GM12878 (cell line): ENCODE data around the gene NRXN3. TPM values are rescaled to one million over a fixed set of nuclear protein-coding genes. Genes with fewer than 3 reads are reported as not detected.

ENCODE experiments used
- ATAC-seq: fragments of 200-7000 bp; cut with Tn5 transposase; 3 replicates; pipeline ENCODE4 v1.9.1; 2020; ENCODE audit warnings: mild to moderate bottlenecking, moderate library complexity
- BruUV-seq: library from RNA; stranded (reverse); fragments of 400-500 nt; replicated peaks from 2 replicates; lab custom pipeline; 2021; lab: Mats Ljungman, UMichigan
- CTCF ChIA-PET: fragments of 300-600 bp; sonication (Branson Sonifier 250); formaldehyde crosslinking; extraction: SDS; loops from one replicate; lab custom pipeline; 2021; ENCODE audit warnings: inconsistent platforms; lab: Yijun Ruan, JAX
- POLR2A ChIA-PET: fragments of 350-600 bp; formaldehyde crosslinking; extraction: SDS; loops from one replicate; lab custom pipeline; 2021; ENCODE audit warnings: inconsistent platforms; lab: Charles Lee
- RAD21 ChIA-PET: fragments of 300-600 bp; sonication (Branson Sonifier 250); formaldehyde crosslinking; loops from one replicate; lab custom pipeline; 2023; ENCODE audit warnings: antibody characterized with exemption; ENCODE audit not compliant: unreplicated experiment; lab: Charles Lee
- SMC1A ChIA-PET: fragments of 300-600 bp; sonication (Branson Sonifier 250); formaldehyde crosslinking; loops from one replicate; lab custom pipeline; 2023; ENCODE audit not compliant: unreplicated experiment, uncharacterized antibody; lab: Charles Lee
- DNase-seq: peaks from one replicate; pipeline ENCODE4 v3.0.0-alpha.2; 2011; ENCODE audit warnings: low read depth, low spot score
- FAIRE-seq: peaks from 3 replicates; lab custom pipeline; 2011; peaks lifted over from hg19 to GRCh38; lab: Jason Lieb, UNC
- H2AFZ ChIP-seq: 2 replicates; pipeline ENCODE4 v1.6.0; 2011; ENCODE audit warnings: low read depth, low read length, control low read depth; ENCODE audit not compliant: control insufficient read depth
- H3K27ac ChIP-seq: 2 replicates; pipeline ENCODE4 v1.5.1; 2011; ENCODE audit warnings: control low read depth; ENCODE audit not compliant: control insufficient read depth, insufficient read depth
- H3K27me3 ChIP-seq, 2 experiments: replicated peaks in 1 of 2; 2 replicates each; pipeline versions ENCODE4 v1.6.0 to v1.6.1; 2011; ENCODE audit warnings: low read length in 1 of 2; ENCODE audit not compliant: control insufficient read depth in 2 of 2, insufficient read depth in 2 of 2
- H3K36me3 ChIP-seq, 2 experiments: 2 replicates each; pipeline ENCODE4 v1.5.1; 2011; ENCODE audit warnings: low read length in 1 of 2; ENCODE audit not compliant: control insufficient read depth in 2 of 2, insufficient read depth in 2 of 2
- H3K4me1 ChIP-seq: 2 replicates; pipeline ENCODE4 v1.6.1; 2011; ENCODE audit warnings: mild to moderate bottlenecking, low read length, moderate library complexity, mixed read lengths; ENCODE audit not compliant: control insufficient read depth, insufficient read depth
- H3K4me2 ChIP-seq: 2 replicates; pipeline ENCODE4 v1.6.0; 2011; ENCODE audit warnings: control low read depth; ENCODE audit not compliant: control insufficient read depth, insufficient read depth
- H3K4me3 ChIP-seq: fragments of 200-600 bp; sonication (generic); 2 replicates; pipeline ENCODE4 v1.5.1; 2016
- H3K79me2 ChIP-seq: 2 replicates; pipeline ENCODE4 v1.6.0; 2011; ENCODE audit warnings: low read length; ENCODE audit not compliant: control insufficient read depth, insufficient read depth
- H3K9ac ChIP-seq: 2 replicates; pipeline ENCODE4 v1.8.0; 2011; ENCODE audit warnings: low read length, control low read depth, mixed read lengths; ENCODE audit not compliant: control insufficient read depth, insufficient read depth
- H3K9me3 ChIP-seq: replicated peaks from 3 replicates; pipeline ENCODE4 v1.5.1; 2011; ENCODE audit warnings: mild to moderate bottlenecking, low read length; ENCODE audit not compliant: control insufficient read depth, insufficient read depth
- H4K20me1 ChIP-seq: 2 replicates; pipeline ENCODE4 v1.6.0; 2011; ENCODE audit not compliant: control insufficient read depth, insufficient read depth
- ATF3 ChIP-seq: IDR thresholded peaks from 2 replicates; pipeline ENCODE4 v1.6.1; 2011; ENCODE audit warnings: low read depth, mild to moderate bottlenecking, low read length, moderate library complexity, borderline replicate concordance; ENCODE audit errors: extremely low read depth
- BHLHE40 ChIP-seq, 2 experiments: fragments of 450-650 bp in 1 of 2; IDR thresholded peaks; 2 replicates each; pipeline ENCODE4 v1.6.1; 2011 to 2017; ENCODE audit warnings: low read depth in 2 of 2, borderline replicate concordance in 1 of 2, improper control_type of control experiment in 1 of 2, low read length in 1 of 2, mild to moderate bottlenecking in 1 of 2
- CEBPZ ChIP-seq: fragments of 150-350 bp; IDR thresholded peaks from 2 replicates; pipeline ENCODE4 v1.6.1; 2016; ENCODE audit warnings: low read depth, low read length
- CTCF ChIP-seq, 3 experiments: IDR thresholded peaks in 2 of 3; conservative IDR thresholded peaks in 1 of 3; 2 replicates each; pipeline ENCODE4 v1.5.1; 2011; ENCODE audit warnings: low read depth in 3 of 3, low read length in 3 of 3, mild to moderate bottlenecking in 3 of 3, control low read depth in 2 of 3, moderate library complexity in 2 of 3, inconsistent platforms in 1 of 3, mixed read lengths in 1 of 3; ENCODE audit not compliant: control insufficient read depth in 2 of 3, insufficient read depth in 1 of 3; ENCODE audit errors: extremely low read depth in 1 of 3
- FOXM1 ChIP-seq: IDR thresholded peaks from 2 replicates; pipeline ENCODE4 v1.6.1; 2012; ENCODE audit warnings: low read depth, mild to moderate bottlenecking, inconsistent platforms, low read length, moderate library complexity
- GABPA ChIP-seq: IDR thresholded peaks from 2 replicates; pipeline ENCODE4 v1.6.1; 2014; ENCODE audit warnings: antibody characterized with exemption, low read depth, mild to moderate bottlenecking, inconsistent platforms
- LARP7 ChIP-seq: fragments of 450-650 bp; IDR thresholded peaks from 2 replicates; pipeline ENCODE4 v1.6.1; 2017; ENCODE audit warnings: mild to moderate bottlenecking
- MXI1 ChIP-seq: fragments of 150-350 bp; IDR thresholded peaks from 2 replicates; pipeline ENCODE4 v1.6.1; 2011; ENCODE audit warnings: low read depth, mild to moderate bottlenecking, inconsistent platforms, low read length, improper control_type of control experiment
- NR2C1 ChIP-seq: fragments of 450-650 bp; IDR thresholded peaks from 2 replicates; pipeline ENCODE4 v1.6.1; 2017; ENCODE audit warnings: antibody characterized with exemption, mild to moderate bottlenecking, moderate library complexity
- PBX3 ChIP-seq: IDR thresholded peaks from 2 replicates; pipeline ENCODE4 v1.6.1; 2011; ENCODE audit warnings: mild to moderate bottlenecking, low read depth, low read length, moderate library complexity; ENCODE audit not compliant: insufficient replicate concordance
- TAF1 ChIP-seq: IDR thresholded peaks from 2 replicates; pipeline ENCODE4 v1.6.1; 2011; ENCODE audit warnings: mild to moderate bottlenecking, low read depth, low read length, borderline replicate concordance
- ZNF207 ChIP-seq: fragments of 450-650 bp; IDR thresholded peaks from 2 replicates; pipeline ENCODE4 v1.6.1; 2014; ENCODE audit warnings: antibody characterized with exemption, mild to moderate bottlenecking, borderline replicate concordance
- WGBS: methylation state at CpG from one replicate; pipeline ENCODE4 v1.1.6; 2016; ENCODE audit warnings: low lambda C conversion rate; ENCODE audit not compliant: insufficient replicate concordance, insufficient coverage; ENCODE audit errors: missing lambda C conversion rate; 5-methylcytosine and 5-hydroxymethylcytosine counted together
- in situ Hi-C: fragments of 300-500 bp; cut with MboI; formaldehyde crosslinking; loops from 9 replicates; pipeline ENCODE4 v1.14.3; 2018; ENCODE audit warnings: mixed read lengths
- intact Hi-C: fragments of 100-400 bp; cut with micrococcal nuclease; formaldehyde crosslinking; loops from one replicate; pipeline ENCODE4 v1.14.2; 2022; ENCODE audit not compliant: unreplicated experiment
- polyA plus RNA-seq, 11 experiments: library from polyadenylated mRNA; depleted of rRNA in 4 of 11; unstranded in 6 of 11; stranded (reverse) in 5 of 11; fragments of >200 nt; fragmentation: Nextera tagmentation in 4 of 11; fragmentation: Illumina TruSeq in 1 of 11; extraction: Ambion mirVana in 4 of 11; extraction: Trizol in 1 of 11; gene quantifications; 1 replicate in 1 of 11; 2 replicates in 10 of 11; pipeline versions ENCODE4 v1.2.1 to v1.2.3, GENCODE V29; 2011 to 2016; ENCODE audit warnings: inconsistent platforms in 2 of 11, missing spikeins in 2 of 11, low read depth in 1 of 11
- total RNA-seq, 4 experiments: library from RNA; depleted of rRNA in 3 of 4; stranded (reverse); fragments of >200 nt in 3 of 4; fragmentation: Illumina TruSeq in 1 of 4; extraction: Trizol in 1 of 4; gene quantifications; 2 replicates each; pipeline versions ENCODE4 v1.2.1 to v1.2.3, GENCODE V29; 2013 to 2021

NRXN3 gene
- total and polyA plus RNA-seq, 10 of the 15 experiments (the other 5 are each of a cell fraction or from before 2014, with no cell fraction given): 0.52 to 3.3 (median 1.4) TPM

GRCh38 chr14:79914595-79914994, 1744.4 kb downstream of the NRXN3 start:
- DNase-seq (no peak), FAIRE-seq (no peak), ATAC-seq (no peak)
- no peaks in the 10 kb centered on the region for H3K9me3 ChIP-seq
- no peaks in the 10 kb centered on the region for H3K36me3 ChIP-seq
- ChIA-PET POLR2A (no interaction called here), SMC1A (no interaction called here), RAD21 (no interaction called here), CTCF (no interaction called here)
- TF ChIP-seq BHLHE40 (IDR thresholded peaks at IDR 0.05; ENCODE audit: borderline replicate concordance in 1 of 2, low read depth in 2 of 2, low read length in 1 of 2) (no peak), ATF3 (no peak), MXI1 (no peak), CTCF (IDR thresholded peaks at IDR 0.05 in 2 of 3, conservative IDR thresholded peaks at IDR 0.05 in 1 of 3; ENCODE audit: control insufficient read depth in 2 of 3, extremely low read depth in 1 of 3, insufficient read depth in 1 of 3, low read depth in 3 of 3, low read length in 3 of 3) (no peak), PBX3 (no peak), CEBPZ (no peak), TAF1 (no peak), LARP7 (no peak), NR2C1 (no peak), ZNF207 (no peak), GABPA (no peak), FOXM1 (no peak)
- no peak overlapping the region for H3K27ac ChIP-seq
- H3K9ac ChIP-seq: no peak overlapping the region
- 11% methylated on average over 2 of the region's 2 CpGs for whole genome bisulfite sequencing
- BruUV-seq: no TSS peak
- H3K4me2 ChIP-seq: no peak overlapping the region
- H2AFZ ChIP-seq: no peak overlapping the region
- no peaks in the 10 kb centered on the region for H3K27me3 ChIP-seq
- no peaks in the 10 kb centered on the region for H3K4me1 ChIP-seq
- no peaks in the 10 kb centered on the region for H3K79me2 ChIP-seq
- no peaks in the 10 kb centered on the region for H4K20me1 ChIP-seq
- in situ Hi-C loops: no loop called here
- no peak overlapping the region for H3K4me3 ChIP-seq
- intact Hi-C loops: no loop called here
